GM04504 (cell line): Measurements from ENCODE around the gene CDC37L1.

Source experiments
- DNase-seq: peaks from one replicate; pipeline ENCODE4 v3.0.0-alpha.2; 2012; ENCODE audit warnings: low read depth

Gene CDC37L1

DNA sequence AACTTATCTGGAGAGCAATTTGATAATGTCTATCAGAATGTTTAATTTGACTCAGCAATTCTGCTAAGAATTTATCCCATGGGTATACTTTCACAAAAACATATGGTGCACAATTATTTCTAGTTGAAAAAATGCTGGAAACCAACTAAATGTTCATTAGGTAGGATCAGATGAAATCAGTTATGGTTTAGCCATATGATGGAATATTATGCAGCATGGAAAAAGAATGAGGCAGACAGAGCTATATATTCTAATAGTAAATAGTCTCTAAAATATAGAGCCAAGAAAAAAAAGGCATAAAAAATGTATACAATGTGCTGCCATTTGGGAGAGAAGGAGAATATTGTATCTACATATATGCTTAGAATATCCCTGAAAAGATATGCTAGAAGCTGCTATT is 9.5 kb upstream of the CDC37L1 start:
- no peak for DNase-seq

DNA sequence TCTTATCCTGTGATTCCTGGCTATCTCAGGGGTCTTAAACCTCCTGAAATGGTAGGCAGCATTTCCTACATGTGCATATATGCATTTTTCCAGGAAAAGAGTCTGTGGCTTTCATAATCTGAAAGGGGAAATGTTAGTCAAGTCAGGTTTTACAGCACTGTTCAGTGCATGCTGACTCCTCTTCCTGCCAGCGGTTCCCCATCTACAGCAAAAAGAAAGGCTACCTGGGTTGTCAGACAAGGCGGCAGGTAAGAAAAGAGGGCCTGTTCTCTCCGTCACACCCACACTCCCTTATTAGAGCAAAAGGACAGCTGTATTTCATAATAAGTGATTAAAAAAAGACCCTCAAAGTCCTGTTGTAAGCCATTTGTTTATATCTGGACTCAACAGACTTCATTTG is 8.8 kb upstream of the CDC37L1 start:
- DNase-seq = no peak

DNA sequence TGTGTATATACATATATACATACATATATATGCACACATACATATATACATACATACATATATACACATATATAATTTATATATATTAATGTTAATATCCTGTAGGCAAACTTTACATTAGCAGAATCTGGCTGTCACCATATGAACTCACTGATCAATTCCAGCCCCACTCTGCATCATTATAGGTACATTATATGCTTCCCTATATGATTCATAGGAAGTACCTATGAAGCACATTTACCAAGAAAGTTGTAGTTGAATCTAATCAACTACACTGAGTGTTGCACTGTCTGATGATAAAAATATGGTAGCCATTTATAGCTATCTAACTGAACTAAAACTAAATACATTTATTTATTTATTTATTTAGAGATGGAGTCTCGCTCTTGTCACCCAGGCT is 7.6 kb upstream of the CDC37L1 start:
- no peak for DNase-seq

DNA sequence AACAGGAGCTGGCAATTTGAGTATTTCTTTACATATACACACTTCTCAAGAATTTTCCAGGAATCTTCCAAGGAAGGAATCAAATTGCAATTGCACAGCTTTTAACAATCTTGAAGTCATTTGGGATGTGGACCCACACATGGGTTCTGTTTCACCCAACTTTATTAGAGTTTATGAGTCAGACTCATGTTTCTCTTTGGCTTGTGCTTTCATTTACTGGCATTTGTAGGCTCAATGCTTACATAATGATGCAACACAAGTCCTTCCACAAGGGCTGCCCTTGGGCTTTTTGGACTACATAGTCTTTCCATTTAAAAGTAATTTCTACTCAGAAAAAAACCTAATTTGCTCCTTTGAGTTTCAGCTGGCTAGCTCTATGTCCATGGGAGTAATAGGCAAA is 4.6 kb upstream of the CDC37L1 start:
- DNase-seq = peak; percentile 91

DNA sequence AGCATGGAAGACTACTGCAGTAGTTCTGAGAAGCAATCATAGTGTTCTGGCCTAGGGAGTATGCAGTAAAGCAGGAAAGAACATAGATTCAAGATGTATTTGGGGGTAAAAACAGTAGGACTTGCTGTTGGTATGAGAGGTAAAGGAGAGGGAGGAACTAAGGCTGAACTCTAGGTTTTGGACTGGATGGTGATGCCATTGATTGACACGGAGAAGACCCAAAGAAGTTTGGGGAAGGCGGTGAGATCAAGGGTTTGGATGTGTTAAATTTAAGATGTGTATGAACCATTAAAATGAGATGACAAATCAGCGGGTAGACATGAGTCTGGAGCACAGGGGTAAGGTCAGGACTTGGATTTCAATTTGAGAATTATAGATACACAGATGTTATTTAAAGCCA is 2.0 kb upstream of the CDC37L1 start:
- DNase-seq = no peak

DNA sequence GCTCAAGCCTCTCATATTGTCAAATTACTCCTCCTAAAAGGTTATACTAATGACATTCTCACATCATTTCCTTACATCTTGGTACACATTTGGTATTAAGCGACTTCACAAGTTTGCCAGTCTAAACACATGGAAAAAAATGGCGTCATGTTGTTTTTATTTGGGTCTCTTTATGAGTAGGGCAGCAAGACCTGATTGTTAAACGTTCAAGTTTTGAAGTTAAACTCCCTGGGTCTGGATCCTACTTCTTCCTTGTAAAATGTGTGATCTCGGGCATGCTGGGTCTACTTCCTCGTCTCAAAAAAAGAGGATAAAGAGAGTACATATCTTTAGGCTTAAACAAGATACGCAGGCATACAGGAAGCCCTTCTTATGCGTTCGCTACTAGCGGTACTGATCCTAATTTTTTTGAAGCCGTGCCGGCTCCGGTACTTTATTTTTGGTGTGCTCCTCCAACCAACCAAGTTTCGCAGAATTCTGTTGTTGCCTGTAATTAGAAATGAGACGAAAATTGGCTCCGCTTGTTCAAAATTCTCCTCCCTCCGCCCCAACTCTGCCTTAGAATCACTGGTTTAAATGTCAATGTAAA is 596 bp upstream of the CDC37L1 start:
- no peak for DNase-seq

DNA sequence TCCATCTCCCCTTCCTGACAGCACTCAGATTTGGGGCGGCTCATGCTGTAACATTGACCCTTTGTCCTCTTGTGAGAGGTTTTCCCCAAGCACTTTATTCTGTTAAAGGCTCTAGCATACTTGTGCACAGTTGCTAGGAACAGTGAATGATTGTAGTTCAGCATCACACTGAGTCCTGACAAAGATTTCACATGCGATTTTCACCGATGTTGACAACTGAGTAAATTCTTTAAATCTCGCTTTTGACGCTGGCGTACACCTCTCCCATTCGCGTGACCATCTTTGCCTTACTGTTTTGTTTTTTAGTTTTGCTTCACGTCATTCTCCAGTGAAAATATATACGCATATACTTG is 780 bp downstream of the CDC37L1 start:
- DNase-seq = no peak

DNA sequence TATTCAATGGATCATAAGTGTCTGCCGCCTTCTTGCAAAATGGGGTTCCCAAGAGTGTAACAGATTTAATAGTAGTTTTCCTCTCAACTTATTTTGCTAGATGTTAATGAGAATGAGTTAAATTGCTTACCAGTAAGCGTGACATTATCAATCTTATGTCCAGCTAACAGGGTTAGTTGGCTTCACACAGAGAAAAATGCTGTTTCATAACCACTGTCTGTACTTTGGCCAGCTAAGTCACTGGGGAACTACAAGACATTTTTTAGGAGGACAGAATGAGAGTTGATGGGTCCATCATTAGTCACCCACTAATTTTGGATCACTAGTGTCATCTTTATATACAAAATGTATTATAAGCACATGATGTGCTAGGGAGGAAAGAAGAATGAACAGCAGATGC is 1.4 kb downstream of the CDC37L1 start:
- no peak for DNase-seq

DNA sequence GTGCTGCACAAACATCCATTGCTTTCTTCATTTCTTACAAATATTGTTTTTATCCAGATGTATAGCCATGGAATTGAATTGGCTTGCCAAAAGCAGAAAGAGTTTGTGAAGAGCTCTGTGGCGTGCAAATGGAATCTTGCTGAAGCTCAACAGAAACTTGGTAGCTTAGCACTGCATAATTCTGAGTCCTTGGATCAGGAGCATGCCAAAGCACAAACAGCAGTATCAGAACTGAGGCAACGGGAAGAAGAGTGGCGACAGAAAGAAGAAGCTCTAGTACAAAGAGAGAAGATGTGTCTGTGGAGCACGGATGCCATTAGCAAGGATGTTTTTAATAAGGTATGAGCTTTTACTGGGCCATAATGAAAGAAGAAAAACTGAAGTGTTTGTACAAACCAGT is 5.5 kb downstream of the CDC37L1 start:
- DNase-seq = no peak

DNA sequence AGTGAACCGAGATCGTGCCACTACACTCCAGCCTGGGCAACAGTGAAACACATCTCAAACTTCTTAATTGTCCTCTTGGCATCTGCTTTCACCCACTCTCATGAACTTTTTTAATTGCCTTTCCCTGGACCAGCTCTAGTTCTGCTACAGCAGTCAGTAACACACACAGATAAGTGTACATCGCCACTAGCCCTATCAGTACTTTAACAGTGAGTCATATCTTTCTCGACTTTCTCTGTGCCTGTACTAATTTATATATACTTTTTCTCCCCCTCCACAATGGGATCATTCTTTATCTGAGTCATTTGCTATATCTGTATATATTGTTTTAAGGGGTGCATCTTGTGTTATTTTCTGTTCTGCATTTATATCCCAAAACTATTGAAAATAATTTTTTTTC is 6.7 kb downstream of the CDC37L1 start:
- no peak for DNase-seq

DNA sequence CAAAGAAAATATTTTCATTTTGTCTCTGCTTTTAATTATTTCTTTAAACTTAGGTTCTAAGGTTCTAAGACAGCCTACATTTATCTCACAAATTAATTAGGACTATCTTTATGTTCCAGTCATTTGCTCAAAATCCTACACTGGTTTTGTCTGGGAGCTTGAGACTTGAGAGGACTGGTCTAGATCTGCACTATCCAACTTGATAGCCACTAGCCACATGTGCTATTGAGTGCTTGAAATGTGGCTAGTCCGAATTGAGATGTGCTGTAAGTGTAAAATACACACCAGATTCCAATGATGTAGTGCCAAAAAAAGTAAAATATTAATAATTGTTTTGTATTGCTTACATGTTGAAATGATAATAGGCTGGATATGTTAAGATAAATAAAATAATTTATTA is 7.2 kb downstream of the CDC37L1 start:
- no peak for DNase-seq

DNA sequence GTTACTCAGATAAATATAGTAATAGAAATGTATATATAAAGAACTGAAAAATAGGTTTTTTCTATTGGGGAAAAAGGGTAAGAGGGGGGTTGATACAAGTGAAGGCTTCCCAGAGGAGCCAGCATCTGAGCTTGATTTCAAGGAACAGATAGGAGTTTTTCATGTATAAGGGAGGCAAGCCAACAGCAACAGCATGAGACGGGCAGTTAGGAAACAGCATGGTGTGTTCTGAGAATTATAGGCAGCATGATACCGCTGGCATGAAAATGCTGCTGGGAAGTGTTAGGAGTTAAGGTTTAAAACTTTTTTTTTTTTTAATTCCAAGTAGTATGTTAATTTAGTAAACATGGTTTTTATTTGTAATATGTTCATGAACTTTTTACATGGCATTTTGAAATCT is 9.7 kb downstream of the CDC37L1 start:
- DNase-seq = no peak

DNA sequence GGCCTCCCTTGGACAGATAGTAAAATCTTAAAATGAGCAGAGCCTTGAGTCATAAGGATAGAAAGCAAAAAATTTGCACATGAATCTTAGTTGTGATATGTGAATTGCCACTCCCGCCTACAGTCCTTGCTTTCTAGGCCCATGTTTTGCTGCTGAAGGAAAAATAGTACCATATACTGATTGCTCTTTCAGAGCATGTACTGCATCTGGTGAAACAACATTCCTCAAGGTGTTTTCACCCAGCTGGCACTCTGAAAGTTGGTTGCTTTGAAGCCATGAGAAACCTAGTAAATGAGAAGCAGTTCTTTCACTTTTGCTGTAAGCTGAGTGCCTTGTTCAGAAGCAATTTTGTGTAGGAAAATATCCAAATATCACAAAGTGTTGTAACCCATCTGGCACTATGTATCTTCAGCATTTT is 10.3 kb downstream of the CDC37L1 start:
- no peak for DNase-seq

DNA sequence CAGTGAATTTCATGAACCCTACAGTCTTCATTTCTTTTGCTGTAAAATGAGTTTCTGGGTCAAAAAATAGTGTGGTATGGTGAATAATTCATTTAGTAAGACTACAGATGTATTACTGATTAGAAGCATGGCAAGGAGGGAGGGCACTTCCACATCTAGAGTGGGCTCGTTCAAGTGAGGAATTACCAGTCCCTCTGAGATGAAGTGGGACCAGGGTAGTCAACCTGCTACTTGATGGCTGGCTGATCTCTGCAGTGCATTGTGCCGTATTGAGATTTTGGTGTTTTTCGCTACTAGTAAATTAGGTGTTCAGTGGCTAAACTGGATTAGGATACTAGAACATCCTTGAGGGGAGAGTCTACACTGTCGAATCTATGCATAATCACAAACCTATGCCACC is 10.8 kb downstream of the CDC37L1 start:
- no peak for DNase-seq

DNA sequence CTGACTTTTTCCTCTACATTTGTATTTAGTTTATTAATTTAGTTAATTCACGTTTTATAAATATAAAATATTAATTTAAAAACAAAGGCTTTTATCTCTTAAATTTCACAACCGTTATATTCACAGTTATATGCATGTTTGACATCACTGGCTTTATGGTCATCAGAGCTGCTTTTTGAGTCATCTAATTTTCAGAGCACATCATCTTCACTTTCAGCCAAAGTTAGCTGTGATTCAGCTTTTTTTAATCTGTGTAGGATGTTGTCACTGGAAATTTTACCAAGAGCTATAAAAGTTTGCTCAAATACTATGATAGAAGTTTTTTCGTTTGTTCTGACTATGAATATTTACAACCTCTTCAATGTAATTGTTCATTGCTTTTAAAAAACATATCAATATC is 12.4 kb downstream of the CDC37L1 start:
- peak; percentile 58 for DNase-seq

DNA sequence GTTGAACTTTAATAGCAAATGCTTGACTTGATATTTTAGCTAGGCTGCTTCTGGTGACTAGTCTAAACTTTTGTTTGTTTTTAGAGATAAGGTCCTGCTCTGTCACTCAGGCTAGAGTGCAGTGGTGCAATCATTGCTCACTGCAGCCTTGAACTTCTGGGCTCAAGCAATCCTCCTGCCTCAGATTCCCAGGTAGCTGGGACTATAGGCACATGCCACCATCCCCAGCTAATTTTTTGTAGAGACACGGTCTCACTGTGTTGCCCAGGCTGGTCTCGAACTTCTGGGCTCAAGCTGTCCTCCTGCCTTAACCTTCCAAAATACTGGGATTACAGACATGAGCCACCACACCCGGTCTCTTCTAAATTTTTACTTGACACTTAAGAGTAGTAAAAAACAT is 20.7 kb downstream of the CDC37L1 start:
- DNase-seq = no peak

DNA sequence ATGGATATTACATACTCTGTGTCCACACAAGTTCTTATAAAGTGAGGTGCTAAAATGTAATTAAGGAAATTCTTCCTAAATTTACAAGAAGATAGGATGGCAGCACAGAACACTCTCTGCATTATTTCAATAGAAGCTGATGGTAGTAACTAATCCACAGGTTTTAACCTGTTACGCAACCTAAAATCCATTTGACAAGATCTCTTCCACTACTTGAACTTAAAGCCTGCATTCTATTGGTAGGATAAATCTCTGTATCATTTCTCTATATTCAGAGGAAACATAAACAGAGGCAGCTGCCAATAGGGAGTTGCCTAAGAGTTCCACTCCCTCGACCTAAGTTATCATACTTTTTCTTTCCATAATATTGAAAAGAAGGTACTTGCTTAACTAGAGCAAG is 21.6 kb downstream of the CDC37L1 start:
- DNase-seq = no peak

DNA sequence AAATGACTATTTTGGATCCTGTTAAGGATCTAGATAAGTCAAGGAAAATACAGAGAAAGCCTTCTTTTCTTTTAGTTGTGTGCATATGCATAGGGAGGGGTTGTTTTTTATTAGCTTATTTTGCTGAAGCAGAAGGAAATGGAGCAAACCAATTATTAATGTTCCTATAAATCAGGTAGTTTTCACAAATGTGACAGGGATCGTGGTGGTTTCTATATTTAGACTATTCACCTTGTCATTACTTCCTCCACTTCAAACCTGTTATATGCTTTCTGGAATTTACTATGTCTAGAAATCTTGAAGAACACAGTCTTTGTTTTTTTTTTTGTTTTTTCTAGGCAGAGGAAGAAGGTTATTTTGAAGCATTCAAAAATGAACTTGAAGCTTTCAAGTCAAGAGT is 22.2 kb downstream of the CDC37L1 start:
- no peak for DNase-seq

DNA sequence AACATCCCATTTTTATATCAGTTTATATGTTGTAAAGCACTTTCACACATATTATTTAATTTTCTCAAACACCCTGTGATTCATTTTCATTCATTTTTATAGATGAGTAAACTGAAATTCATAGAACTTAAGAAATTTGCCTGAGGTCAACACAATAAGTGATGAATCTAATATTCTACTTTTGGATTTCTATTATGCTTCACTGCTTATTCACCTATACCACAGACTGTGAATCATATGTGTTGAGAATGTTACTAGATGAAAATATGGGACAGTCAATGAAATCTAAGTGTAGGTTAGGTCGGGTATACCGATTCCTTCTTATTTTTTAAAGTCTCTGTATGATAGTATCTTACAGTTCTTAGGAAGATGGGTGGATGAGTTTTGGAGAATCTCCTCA is 24.8 kb downstream of the CDC37L1 start:
- DNase-seq = no peak

DNA sequence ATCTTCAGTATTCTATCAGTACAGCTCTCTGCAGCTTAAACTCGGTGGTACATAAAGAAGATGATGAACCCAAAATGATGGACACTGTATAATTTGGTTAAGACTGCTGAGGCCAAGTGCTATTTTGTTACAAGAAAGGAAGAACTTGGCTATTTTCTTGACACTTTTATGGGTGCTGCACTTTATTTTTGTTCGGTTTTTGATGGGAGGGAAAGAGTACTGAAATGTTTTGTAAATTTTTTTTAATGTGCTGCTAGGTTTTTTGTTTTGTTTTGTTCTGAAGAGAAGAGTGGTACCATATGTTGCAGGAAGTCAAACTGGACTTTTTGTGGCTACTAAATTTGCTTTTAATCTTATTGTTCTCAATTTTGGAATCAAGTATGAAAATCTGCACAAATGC is 26.7 kb downstream of the CDC37L1 start:
- no peak for DNase-seq

DNA sequence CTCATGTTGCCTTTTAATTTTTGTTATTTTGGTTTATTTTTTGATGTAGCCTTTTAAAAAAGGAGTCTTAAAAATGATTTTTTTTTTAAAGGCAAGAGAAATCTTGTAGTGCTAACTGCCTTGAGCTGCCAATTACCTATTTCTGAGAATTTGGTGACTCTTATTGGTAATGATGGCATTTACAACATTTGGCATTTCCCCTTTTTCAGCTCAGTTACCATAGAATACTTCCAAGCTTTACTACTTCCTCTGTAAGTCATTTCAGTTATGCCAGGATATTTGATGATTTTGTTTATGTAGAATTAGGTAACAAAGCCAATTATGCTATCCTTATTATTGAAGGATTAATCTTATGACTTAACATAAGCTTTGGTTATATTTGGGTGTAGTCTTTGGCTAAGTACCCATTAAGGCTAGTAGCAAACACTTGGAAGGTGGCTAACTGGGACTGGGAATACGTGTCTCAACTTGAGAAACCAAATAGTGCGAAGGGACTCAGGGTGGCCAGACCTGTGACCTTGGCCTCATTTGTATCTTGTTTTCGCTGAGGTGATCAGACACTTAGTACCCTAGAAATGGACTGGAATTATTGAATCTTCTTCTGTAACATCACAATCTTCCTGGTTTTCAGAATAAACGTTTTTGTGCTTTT is 27.7 kb downstream of the CDC37L1 start:
- no peak for DNase-seq

DNA sequence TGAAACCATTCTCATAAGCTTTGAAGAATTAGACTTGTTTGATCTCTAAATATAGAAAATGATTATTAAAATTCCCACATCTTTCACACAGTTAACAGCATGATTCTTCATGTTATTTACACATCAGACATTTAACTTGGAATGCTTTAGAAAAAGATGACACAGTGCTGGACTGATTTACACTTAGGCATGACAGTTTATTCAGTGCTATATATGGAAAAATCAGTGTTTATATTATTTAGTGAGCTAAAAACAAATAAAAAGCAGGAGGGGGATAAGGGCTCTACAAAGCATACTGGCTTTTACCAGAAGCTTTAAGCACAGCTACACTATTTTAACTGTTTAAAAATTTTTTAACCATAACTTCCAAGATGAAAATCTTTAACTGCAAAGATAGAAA is 30.0 kb downstream of the CDC37L1 start:
- DNase-seq = no peak

DNA sequence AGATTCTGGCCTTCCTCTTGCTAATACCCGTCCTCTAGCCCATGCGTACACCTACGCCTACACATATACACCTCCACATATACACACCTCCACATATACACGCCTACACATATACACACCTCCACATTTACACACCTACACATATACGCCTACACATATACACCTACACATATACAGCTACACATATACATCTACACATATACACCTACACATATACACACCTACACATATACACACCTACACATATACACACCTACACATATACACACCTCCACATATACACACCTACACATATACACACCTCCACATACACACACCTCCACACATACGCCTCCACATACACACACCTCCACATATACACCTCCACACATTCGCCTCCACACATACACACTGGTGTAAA is 34.5 kb downstream of the CDC37L1 start:
- DNase-seq = no peak

DNA sequence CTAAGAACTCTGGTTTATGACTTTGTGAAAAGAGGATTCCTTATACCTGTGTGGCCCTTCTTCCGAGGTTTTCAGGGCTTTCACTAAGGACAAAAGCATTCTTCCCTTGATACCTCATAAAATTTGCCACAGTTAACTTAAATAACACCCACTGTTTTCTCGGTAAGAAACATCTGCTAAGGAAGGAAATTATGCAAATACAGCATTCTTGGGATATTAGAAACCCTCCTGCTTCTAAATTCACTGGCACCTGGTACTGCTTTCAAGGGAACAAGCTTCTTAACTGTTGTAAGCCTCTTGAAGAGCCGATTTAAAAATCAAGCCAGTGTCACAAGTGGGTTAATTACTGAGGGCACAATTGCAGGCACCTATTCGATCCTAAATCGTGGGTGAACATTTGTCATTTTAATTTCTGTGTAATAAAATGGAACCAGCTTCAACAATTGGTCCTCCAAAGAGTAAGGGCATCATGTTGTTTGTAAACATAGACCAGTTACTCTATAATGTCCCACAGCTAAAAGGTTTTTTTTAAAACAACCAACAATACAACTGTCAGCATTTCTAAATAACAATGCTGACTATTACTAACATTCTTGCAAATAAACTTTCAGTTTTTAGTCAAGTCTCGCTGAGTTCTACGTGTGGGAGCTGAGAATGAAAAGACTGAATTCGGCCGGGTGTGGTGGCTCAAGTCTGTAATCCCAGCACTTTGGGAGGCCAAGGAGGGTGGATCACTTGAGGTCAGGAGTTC is 35.1 kb downstream of the CDC37L1 start:
- no peak for DNase-seq
